Astrocyte of the spinal cord (primary cell): ENCODE measurements around the gene GALNT5.

ENCODE experiments used
- DNase-seq: peaks from one replicate; pipeline ENCODE4 v3.0.0; 2011; ENCODE audit warnings: low read depth, low spot score
- H3K4me3 ChIP-seq: 2 replicates; pipeline ENCODE4 v1.5.1; 2011; ENCODE audit warnings: low read depth, mild to moderate bottlenecking, low read length, moderate library complexity
- in situ Hi-C: cut with HindIII; loops from 2 replicates; pipeline ENCODE4 v1.10.0; 2017; ENCODE audit warnings: low sequenced_read_pairs
- TF ChIP-seq, protein P1 (sequence below): IDR thresholded peaks from 2 replicates; pipeline ENCODE4 v1.5.1; 2012; ENCODE audit warnings: low read depth, mild to moderate bottlenecking, low read length, inconsistent platforms

GALNT5 gene

DNA sequence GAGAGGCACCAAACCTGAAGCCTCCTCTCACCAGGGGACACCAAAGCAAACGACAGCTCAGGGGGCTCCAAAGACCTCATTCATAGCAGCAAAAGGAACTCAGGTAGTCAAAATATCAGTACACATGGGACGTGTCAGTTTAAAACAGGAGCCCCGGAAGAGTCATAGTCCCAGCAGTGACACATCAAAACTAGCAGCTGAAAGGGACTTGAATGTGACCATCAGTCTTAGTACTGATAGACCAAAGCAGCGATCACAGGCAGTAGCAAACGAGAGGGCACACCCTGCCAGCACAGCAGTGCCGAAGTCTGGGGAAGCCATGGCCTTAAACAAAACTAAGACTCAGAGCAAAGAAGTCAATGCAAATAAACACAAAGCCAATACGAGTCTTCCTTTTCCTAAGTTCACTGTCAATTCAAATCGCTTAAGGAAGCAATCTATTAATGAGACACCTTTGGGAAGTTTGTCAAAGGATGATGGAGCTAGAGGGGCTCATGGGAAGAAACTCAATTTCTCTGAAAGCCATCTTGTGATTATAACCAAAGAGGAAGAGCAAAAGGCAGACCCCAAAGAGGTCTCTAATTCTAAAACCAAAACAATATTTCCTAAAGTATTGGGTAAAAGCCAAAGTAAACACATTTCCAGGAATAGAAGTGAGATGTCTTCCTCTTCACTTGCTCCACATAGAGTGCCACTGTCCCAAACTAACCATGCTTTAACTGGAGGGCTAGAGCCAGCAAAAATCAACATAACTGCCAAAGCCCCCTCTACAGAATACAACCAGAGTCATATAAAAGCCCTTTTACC is 1.2 kb downstream of the GALNT5 start:
- DNase-seq = no peak
- H3K4me3 ChIP-seq = peak overlapping the region; percentile 48
- in situ Hi-C loops = no loop called here
- TF ChIP-seq, protein P1, sequence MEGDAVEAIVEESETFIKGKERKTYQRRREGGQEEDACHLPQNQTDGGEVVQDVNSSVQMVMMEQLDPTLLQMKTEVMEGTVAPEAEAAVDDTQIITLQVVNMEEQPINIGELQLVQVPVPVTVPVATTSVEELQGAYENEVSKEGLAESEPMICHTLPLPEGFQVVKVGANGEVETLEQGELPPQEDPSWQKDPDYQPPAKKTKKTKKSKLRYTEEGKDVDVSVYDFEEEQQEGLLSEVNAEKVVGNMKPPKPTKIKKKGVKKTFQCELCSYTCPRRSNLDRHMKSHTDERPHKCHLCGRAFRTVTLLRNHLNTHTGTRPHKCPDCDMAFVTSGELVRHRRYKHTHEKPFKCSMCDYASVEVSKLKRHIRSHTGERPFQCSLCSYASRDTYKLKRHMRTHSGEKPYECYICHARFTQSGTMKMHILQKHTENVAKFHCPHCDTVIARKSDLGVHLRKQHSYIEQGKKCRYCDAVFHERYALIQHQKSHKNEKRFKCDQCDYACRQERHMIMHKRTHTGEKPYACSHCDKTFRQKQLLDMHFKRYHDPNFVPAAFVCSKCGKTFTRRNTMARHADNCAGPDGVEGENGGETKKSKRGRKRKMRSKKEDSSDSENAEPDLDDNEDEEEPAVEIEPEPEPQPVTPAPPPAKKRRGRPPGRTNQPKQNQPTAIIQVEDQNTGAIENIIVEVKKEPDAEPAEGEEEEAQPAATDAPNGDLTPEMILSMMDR = no peak

DNA sequence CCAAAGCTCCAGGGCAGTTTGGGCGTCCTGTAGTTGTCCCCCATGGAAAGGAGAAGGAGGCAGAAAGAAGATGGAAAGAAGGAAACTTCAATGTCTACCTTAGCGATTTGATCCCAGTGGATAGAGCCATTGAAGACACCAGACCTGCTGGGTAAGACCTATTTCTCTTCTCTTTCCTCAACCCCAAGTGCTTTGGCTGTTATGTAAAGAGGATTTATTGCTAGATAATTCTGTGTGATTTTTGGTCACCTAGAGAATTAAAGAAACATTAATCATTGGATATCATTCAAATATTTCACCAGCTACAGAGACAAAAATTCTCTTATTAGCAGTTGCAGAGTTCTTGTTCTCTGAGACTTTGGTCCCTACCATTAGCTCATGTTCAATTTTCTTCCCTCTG is 1.9 kb downstream of the GALNT5 start:
- in situ Hi-C loops = no loop called here
- TF ChIP-seq, protein P1 = no peak
- DNase-seq = no peak
- H3K4me3 ChIP-seq = no peak overlapping the region

DNA sequence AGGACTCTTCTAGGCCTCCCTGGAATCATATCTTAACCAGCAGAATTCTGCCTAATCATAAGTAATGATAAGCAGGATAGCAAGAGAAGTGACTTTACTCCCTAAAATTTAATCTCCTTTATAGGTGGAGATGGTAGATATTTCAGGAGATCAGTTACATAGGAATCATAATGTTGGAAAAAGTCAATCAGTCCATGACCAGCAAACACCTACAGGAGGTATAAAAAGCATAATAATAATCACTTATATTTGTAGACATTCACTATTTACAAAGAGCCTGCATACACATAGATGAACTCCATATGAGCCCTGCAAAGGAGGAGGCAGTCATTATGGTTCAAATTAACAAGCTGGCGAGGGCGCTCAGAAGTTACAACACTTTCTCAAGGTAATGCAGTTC is 2.5 kb downstream of the GALNT5 start:
- TF ChIP-seq, protein P1 = no peak
- in situ Hi-C loops = no loop called here
- no peak overlapping the region for H3K4me3 ChIP-seq
- no peak for DNase-seq

DNA sequence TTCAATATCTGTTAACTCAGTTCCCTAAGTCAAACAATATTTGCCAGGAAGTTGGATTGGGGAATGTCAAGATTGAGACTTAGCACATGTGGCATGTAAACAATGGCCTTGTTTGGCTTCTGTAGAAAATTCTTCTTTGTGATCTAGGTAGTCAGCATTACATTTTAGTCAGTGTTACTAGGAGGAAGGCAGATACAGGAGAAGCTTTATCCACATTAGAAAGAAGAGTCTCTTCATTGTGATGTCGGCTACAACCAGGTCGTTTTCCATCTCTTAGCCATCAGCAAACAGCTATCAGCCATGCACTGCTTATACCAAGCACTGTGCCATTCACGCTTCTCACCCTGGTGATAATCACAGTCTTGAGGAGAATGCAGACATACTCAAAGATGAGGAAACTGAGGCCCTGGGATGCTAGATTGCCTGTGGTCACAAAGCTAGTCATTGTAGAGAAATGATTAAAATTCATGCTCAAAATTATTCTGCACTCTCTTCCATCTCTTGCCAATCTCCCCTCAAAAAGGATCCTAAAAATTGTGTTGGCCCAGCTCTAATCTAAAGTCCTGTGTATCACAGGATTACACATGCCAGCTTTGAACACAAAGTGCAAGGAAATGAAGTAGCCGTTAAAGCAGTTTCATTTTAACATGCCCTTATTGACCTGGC is 3.2 kb downstream of the GALNT5 start:
- TF ChIP-seq, protein P1 = no peak
- no peak for DNase-seq
- no peak overlapping the region for H3K4me3 ChIP-seq
- in situ Hi-C loops = no loop called here

DNA sequence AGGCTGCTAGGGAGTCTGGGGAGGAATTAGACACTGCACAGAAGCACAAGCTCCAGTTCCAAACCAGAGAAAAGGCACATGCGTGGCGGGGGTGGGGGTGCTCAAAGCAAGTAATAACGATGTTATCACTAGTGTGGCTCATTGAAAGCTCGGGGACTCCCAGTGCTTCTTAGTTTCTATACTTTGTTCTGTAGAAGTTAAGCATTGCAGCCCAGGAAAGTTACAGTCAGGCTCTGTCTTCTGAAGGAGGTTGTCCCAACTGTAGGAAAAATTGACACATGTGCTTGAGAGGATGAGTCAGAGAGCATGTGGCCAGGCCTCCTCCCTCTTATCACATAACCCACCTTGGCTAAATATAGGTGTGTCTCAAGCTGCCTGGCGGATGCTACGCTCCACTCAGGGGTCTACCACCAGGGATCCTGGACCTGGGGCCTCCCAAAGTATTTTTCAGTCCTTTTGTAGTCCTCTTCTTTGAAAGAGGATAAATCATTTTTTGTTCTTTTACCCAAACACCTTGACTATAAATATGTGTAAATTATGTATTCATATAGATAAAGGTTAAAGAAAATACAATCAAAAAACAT is 3.8 kb downstream of the GALNT5 start:
- in situ Hi-C loops = no loop called here
- no peak overlapping the region for H3K4me3 ChIP-seq
- peak; percentile 54 for DNase-seq
- TF ChIP-seq, protein P1 = no peak

DNA sequence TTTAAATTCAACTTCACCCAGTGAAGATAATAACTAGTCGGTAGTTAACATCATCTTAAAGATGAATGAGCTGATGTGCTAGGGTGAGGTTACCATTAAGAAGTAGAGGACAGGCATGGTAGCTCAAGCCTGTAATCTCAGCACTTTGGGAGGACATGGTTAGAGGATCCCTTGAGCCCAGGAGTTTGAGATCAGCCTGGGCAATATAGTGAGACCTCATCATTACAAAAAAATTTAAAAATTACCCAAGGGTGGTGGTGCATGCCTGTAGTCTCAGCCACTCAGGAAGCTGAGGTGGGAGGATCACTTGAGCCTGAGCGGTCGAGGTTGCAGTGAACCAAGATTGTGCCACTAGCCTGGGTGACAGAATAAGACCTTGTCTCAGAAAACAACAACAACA is 4.7 kb downstream of the GALNT5 start:
- H3K4me3 ChIP-seq = no peak overlapping the region
- DNase-seq = no peak
- TF ChIP-seq, protein P1 = no peak
- in situ Hi-C loops = no loop called here
